M059J (cell line): Measurements from ENCODE around the gene PXDC1. TPM values are rescaled to one million over a fixed set of nuclear protein-coding genes. Genes with fewer than 3 reads are reported as not detected.
"Not testable (repeated sequence)": the region's sequence is repeated elsewhere in the genome, so short reads cannot be mapped to it uniquely, and the experiment has no call there.

ENCODE experiments used
- DNase-seq: peaks from one replicate; pipeline ENCODE4 v3.0.0-alpha.2; 2012; ENCODE audit warnings: low read depth
- total RNA-seq: library from RNA; depleted of rRNA; stranded (reverse); fragments of >200 nt; shearing (Covaris generic); gene quantifications from 2 replicates; pipeline ENCODE4 v1.2.3, GENCODE V29; 2014

PXDC1 gene
- total RNA-seq, 1 experiment from 2014 or later: 89.8 TPM

DNA sequence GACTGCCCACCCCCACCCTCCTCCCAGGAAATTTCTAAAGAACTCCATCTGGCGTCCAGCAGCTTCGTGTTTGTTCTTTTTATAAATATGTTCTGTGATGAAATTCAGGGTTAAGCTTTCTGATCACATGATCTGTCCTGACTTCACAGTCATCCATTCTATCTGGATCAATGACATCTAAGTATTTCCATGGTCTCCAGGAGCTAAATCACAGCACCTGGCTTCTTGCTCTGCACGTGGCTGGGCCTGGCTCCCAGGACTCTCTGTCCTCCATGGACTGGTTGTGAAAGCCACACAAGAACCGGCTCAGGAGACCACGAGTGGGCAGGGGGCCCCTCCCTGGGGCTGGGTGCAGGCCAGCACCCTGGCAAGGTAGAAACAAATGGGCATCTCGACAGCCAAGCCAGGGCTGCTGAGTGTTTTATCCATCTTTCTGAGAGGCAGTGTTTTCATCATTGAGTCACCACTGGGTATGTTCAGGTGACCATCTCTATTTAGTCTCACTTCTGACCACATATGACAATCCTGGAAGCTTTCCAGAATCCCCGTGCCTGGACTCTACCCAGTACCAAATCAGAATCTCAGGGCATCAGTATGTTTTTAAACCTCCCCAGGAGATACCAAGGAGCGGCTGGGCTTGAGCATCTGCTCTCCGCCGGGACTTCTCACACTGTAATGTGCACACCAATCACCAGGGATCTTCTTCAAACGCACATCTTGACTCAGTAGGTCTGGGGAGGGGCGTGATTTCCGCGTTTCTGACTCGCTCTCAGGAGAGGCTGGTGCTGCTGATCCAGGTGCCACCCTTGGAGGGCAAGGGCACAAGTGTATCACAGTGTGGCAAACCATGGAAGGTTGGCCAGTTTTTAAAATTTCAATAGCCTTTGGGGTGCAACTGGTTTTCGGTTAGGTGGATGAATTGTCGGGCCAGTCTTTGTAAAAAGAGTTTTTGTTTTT, 31.6 kb upstream of the PXDC1 start:
- peak; percentile 69 for DNase-seq

DNA sequence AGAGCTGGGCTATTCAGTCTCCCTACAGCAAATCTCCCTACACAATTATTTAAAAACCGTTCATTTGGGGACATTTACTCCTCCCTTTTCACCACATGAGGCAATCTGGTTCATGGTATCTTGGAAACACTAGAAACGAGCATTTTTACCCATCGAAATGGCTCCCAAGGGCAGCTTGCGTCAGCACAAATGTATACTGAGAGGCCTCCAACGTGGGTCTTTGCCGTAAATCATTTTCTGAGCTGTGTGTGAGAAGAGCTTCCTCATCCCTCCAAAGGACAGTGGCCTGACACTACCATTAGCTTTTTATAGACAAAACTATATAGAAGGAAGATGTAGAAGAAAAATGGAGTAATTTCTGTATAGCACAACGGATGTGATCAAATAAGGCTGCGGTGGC, 30.0 kb upstream of the PXDC1 start:
- DNase-seq: no peak

DNA sequence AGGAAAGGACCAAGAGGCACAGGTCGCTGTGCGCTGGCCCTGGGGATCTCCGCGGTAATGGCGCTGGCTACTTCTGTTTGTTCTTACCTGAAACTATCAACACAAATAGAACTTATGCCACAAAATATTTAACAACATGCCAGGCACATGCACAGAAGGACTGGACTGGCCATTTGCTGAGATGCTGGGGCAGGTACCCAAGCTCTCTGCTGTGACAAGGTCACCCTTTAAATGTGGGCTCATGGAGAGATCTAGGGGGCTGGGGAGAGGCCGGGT, 28.0 kb upstream of the PXDC1 start:
- no peak for DNase-seq

DNA sequence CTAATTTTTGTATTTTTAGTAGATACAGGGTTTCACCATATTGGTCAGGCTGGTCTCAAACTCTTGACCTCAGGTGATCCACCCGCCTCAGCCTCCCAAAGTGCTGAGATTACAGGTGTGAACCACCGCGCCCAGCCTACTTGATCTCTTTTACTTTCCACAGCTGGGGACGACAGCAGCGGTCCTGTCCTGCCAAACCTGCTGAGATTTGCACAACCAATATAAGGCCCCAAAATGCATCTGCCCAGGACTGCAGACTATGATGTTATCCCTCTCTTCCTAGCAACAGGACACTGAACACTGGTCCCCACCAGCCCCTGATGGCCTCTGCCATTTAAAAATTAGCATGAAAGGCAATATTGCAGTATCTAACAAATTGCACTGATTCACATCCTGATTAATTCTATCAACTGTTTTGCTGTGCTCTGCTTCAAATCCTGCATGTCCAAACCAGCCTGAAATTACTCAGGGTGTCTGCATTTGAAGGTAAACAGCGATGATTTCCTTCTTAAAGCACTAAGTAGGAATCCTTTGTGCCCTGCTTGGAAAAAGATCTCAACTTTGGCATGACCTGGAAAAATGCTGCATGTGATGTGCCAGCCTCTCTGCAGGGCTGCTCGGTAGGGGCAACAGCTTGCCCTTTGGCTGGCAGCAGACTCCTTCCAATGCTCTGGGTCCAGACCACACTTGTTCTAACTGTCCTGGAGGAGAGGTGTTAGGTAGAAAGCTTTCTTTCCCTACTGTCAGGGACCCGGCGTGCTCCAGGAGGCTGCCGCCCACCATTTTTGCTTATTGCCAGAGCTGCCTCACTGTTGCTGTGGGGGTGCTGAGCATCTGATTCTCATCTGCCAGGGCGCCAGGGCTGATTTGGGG, 27.4 kb upstream of the PXDC1 start:
- DNase-seq: no peak

DNA sequence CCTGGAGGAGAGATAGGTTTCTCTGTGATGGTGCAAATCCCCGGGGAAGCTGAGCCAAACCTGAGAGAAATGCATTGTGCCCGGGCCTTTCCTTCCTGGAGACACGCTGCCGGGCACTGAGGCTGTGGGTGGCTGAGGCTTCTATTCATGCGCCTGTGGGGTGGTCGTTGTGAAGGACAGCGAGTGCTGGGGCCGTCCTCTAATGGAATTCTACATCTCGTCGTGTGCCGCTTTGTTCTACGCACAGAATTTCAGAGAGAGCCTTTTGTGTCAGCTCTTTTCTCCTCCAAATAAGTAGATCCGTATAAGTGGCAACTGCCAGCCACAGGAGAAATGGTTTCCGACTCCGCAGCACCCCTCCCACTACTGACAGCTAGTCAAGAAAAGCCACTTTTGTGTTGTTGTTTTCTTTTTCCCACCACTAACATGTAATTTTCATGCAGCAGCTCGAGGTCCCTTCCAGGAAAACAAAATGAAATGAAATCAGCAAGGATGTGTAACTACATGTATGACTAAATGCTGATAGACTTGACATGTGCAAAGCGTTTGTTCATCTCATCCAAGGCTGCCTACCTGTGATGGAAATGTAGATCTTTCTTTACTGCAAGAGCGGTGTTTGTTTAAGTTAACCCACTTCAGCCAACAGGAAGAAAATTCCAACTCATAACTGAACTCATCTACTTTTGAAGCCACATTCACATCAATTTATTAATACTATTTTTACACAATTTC, 26.4 kb upstream of the PXDC1 start:
- no peak for DNase-seq

DNA sequence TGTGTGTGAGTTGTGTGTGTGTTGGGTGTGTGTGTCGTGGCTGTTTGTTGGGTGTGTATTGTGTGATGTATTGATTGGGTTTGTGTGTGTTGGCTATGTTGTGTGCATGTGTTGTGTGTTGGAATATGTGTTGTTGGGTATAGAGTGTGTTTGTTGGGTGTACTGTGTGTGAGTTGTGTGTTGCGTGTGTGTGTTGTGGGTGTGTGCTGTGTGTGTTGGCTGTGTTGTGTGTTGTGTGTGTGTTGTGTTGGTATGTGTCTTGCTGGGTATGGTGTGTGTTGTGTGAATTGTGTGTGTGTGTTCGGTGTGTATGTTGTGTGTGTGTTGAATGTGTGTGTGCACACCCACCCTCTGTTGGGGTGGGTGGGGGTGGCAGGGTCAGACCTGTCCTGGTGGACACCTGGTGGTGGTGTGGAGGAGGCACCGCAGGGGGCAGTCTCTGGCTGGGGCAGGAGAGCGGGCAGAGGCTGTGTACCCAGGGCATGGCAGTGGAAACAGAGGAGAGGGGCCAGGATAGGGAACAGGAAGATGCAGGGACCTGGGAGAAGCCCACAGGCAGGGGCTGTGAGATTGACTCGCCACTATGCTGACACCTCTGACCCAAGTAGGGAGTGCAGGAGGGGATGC, 25.5 kb upstream of the PXDC1 start:
- DNase-seq: no peak

DNA sequence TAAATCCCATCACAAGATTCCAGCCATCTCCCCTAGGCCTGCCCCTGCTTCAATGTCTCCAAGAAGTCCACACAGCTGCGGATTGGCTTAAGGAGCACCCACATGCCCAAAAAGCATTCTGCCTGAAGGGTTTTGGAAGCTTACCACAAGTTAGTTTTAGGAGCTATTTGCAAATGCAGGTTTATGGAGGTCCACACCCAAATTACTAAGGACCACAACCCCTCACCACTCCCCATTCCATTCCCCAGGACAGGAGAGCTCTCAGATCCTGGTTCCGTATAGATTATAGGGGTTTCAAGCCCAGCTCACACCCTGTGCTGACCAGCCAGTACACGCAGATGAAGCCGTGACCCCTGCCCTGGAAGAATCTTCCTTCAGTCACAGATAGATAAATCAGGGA, 24.3 kb upstream of the PXDC1 start:
- DNase-seq: no peak

DNA sequence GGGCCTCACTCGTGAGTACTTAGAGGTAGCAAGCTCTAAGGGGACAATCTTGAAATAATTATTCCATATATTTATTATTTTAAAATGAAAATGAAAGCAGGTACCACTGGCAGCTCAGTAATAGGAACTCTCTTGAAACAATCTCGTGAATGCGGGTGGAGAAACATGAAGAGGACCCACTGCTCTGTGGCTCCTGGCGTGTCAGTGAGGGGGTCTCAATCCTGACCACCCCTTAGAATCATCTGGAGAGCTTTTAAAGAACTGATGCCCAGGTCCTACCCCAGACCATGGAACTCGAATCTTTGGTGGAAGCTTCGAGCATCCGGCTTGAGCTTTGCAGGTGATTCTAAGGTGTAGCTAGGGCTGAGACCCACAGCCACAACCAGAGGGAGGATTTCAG, 23.9 kb upstream of the PXDC1 start:
- DNase-seq: no peak

DNA sequence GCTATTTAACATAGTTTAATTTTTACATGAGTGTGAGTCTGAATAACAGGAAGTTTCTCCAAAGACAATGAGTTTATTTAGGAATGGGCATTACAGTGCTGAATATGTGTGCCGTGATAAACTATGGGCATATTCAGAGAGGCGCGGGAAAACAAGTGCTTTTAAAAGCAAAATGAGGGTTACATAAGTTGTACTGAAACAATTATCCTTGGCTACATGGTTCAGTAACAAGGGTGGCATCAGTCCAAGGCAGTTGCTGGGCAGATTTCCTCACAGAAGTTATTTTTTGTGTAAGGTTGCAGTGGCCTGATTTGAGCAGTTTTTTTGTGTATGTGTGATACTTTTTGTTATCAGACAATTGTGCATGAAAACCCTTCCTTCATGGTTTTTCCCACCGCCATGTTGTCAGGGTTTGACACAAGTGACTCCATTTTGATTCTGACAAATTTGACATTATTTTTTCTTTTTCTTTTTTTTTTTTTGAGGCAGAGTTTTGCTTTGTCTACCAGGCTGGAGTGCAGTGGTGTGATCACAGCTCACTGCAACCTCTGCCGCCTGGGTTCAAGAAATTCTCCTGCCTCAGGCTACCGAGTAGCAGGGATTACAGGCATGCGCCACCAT, 22.3 kb upstream of the PXDC1 start:
- no peak for DNase-seq

DNA sequence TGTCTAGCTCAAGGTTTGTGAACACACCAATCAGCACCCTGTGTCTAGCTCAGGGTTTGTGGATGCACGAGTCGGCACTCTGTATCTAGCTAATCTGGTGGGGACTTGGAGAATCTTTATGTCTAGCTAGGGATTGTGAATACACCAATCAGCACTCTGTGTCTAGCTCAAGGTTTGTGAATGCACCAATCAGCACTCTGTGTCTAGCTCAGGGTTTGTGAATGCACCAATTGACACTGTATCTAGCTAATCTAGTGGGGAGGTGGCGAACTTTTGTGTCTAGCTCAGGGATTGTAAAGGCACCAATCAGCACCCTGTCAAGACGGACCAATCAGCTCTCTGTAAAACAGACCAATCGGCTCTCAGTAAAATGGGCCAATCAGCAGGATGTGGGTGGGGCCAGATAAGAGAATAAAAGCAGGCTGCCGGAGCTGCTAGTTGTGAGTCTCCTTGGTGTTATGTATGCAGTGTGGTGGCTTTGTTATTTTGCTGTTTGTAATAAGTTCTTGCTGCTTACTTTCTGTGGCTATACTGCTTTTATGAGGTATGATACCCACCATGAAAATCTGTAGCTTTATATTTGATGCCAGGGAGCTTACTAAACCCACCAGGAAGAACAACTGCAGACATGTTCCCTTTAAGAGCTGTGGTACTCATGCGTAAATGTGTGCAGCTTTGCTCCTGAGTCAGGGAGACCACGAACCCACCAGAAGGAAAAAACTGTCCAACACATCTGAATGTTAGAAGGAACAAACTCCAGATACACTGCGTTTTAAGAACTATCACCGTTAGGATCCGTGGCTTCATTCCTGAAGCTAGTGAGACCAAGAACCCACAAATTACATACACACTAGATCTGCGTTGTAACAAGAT, 20.9 kb upstream of the PXDC1 start:
- not testable (repeated sequence) for DNase-seq

DNA sequence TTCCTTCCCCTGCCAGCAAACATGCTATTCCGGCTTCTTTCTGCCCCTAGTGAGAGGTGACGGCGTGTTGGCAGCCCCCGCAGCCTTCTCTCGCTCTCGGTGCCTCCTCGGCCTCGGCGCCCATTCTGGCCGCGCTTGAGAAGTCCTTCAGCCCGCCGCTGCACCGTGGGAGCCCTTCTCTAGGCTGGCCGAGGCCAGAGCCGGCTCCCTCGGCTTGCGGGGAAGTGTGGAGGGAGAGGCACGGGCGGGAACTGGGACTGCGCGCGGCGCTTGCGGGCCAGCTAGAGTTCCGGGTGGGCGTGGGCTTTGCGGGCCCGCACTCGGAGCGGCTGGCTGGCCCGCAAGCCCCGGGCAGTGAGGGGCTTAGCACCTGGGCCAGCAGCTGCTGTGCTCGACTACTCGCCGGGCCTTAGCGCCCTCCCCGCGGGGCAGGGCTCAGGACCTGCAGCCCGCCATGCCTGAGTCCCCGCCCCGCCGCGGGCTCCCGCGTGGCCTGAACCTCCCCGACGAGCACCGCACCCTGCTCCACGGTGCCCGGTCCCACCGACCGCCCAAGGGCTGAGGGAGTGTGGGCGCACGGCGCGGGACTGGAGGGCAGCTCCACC, 20.0 kb upstream of the PXDC1 start:
- no peak for DNase-seq

DNA sequence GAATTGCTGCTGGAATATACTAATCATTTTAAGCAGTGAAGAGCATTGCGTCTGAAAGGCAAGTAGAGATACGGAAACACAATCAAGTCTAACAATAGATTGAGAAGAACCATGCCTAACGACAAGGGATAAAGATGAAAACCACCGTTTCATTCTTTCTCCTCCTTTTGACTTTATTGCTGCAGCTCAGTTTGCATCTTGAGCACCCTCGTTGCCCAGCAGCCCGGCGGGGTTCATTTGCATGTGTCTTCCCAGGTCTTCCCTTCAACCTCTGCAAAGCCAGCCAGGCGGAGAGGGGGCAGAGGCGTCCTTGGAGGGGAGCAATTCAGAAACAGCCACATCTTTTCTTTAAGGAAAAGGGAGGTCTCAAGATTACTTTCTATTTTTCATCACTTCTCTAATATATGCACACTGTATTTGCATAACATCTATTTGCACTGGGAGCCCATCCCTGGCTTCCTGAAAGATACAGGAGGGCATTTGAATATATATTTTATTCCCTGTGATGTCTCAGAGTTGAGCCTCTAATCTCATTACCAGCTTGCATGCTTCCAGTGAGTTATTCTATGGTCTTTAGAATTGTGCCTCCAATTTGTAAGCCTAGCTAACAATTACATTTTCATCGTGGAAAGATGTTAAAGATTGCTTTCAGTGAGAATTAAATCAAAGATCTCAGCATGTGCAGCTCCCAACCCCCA, 18.7 kb upstream of the PXDC1 start:
- DNase-seq: no peak

DNA sequence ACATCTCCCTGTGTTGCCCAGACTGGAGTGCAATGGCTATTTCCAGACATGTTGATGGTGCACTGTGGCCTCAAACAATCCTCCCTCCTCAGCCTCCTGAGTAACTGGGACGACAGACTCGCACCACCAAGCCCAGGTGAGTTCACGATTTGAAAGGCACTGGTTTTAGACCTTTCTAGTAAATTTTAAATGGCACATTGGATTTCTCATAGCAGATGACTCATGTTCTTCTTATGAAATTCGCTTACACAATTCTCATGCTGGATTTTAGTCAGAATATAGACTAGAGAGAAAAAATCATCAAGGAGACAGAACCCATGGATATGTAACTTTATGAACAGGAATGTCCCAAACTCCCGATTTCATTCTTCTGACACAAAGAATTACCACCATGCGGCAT, 18.1 kb upstream of the PXDC1 start:
- DNase-seq: peak; percentile 44

DNA sequence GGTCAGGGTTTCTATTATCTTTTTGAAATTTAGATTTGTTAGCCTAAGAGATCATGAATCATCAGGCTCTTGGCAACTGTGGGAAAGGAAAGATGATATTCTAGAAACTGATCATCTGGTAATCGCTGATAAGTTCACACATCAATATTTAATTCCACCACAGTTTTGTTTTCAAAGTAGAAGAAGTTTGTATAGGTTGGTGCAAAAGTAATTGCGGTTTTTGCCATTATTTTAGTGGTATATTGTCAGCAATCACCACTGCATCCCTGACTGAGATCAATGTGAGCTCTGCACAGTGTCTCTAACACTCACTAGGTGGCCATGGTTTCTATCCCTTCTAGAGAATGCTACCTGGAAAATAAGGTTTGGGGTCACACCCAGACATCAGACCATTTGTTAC, 17.0 kb upstream of the PXDC1 start:
- no peak for DNase-seq

DNA sequence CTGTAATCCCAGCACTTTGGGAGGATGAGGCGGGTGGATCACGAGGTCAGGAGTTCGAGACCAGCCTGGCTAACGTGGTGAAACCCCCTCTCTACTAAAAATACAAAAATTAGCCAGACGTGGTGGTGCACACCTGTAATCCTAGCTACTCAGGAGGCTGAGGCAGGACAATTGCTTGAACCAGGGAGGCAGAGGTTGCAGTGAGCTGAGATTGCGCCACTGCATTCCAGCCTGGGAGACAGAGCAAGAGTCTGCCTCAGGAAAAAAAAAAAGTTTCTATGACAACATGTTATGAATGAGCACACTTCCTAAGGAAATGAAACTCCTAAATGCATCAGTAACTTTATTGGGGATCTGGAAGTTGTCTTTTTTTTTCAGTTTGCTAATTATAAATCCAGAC, 16.0 kb upstream of the PXDC1 start:
- DNase-seq: peak; percentile 59

DNA sequence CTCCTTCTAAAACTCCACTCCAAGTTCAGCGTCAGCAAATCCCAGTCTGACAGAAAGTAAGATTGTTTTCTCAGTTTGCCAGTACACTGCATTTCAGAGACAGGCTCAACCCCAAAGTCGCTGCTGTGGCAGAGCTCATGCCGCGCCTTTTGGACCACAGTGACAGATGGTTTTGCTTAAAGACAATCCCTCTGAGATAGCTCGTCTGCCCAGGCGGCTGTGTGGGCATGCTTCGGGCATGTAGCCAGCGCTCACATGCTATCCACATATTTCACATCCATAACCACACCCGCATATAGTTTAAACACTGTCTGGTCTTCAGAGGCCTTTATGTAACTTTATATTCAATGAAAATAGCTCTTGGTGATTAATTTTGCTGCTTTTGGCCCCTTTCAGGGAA, 14.7 kb upstream of the PXDC1 start:
- no peak for DNase-seq

DNA sequence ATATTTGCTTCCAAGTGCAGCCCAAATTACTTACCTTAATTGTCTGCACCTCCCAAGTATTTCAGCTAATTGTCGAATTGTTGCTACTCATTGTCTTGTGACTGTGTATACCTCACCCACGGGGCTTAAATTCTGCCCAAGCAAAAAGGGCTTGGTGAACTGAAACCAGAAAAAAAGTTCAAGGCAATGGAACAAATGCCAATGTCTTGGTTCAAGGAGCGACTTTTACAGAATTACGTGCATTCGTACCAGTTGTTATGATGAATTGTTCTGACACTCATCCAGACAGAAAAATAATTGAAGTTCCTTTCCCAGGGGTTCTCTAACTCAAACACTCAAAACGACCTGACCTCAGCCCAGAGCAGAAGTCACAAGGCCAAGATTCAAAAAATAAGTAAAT, 13.9 kb upstream of the PXDC1 start:
- DNase-seq: no peak

DNA sequence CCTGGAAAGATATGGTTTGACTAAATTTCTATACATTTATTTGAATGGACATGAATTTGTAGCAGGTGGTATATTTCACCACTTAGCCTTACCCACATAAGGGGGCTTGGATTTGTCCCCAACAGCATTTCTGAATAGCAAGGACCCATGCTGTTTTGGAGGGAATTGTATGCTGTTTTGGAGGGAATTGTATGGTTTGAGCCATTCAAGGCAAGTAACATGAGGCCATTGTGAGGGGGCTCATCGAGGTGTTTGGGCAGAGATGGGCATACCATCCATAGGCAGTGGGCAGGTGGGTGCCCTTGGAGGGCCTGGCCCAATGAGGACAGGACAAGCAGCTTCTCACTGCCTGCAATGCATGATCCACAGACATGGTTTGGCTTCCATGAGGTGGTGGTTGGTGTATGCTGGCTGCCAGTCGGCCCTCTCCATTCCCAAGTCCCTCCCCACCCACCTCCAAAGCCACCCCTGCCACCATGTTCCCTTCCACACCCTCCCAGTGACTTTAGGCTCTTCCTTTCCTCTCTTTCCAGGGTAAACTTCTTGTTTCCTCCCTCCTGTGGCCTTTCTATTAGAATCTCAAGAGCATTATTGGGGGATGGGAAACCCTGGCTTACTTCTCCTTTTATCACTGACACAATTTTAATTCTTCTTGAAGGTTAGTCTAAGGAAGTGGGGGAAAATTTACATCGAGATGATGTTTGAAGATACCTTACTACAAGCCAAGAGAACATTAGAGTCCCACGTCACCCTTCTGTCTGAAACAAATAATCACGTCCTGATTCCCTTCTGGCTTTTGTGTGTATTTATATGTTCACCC, 13.2 kb upstream of the PXDC1 start:
- no peak for DNase-seq

DNA sequence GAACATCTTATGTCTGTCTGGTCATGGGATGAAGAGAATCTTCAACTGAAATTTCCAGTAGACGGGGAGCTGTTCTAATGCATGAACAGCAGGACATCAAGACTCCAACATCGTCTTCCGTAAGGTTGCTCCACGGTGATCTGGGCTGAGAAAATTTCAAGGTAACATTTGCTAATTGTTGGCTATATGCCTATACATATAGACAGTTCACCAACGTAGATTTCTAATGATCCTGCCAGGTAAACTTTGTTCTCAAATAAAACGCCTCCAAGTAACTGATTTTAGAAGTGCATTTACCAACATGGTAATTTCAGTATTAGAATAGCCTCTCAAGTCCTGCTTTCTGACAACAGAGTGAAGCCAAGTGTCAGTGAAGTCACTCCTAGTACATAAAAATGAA, 11.3 kb upstream of the PXDC1 start:
- no peak for DNase-seq
